DOHH2 (cell line): ENCODE measurements around the gene UNC5C.

Source experiments
- H3F3A ChIP-seq: fragments of 200-600 bp; sonication (generic), shearing (Covaris generic); 2 replicates; pipeline ENCODE4 v1.6.0; 2016; ENCODE audit warnings: antibody characterized with exemption, mild to moderate bottlenecking; ENCODE audit not compliant: control insufficient read depth, insufficient read depth
- H3K27ac ChIP-seq: fragments of 200-600 bp; sonication (generic); 2 replicates; pipeline ENCODE4 v1.5.1; 2014; ENCODE audit warnings: low read depth, mild to moderate bottlenecking, low read length, moderate library complexity
- H3K27me3 ChIP-seq: fragments of 200-600 bp; sonication (generic); 2 replicates; pipeline ENCODE4 v1.6.1; 2014; ENCODE audit warnings: mild to moderate bottlenecking, low read length, mixed read lengths; ENCODE audit not compliant: control insufficient read depth
- H3K36me3 ChIP-seq: fragments of 200-600 bp; sonication (generic); 2 replicates; pipeline ENCODE4 v1.6.1; 2014; ENCODE audit warnings: mild to moderate bottlenecking, low read length, moderate library complexity, mixed read lengths; ENCODE audit not compliant: control insufficient read depth
- H3K4me1 ChIP-seq: fragments of 200-600 bp; sonication (generic); 2 replicates; pipeline ENCODE4 v1.6.1; 2014; ENCODE audit warnings: mild to moderate bottlenecking, low read length, mixed read lengths; ENCODE audit not compliant: control insufficient read depth
- H3K4me2 ChIP-seq: fragments of 200-600 bp; sonication (generic); 2 replicates; pipeline ENCODE4 v1.6.0; 2014; ENCODE audit warnings: mild to moderate bottlenecking, low read length, moderate library complexity
- H3K4me3 ChIP-seq: fragments of 200-600 bp; sonication (generic); 2 replicates; pipeline ENCODE4 v1.5.1; 2014; ENCODE audit warnings: mild to moderate bottlenecking, low read length, mixed read lengths
- H3K79me2 ChIP-seq: fragments of 200-600 bp; sonication (generic); 2 replicates; pipeline ENCODE4 v1.6.1; 2014; ENCODE audit warnings: mild to moderate bottlenecking, low read length, mixed read lengths; ENCODE audit not compliant: control insufficient read depth
- H3K9me2 ChIP-seq: fragments of 200-600 bp; sonication (generic); replicated peaks from 2 replicates; pipeline ENCODE4 v1.6.1; 2014; ENCODE audit warnings: mild to moderate bottlenecking, low read length, mixed read lengths; ENCODE audit not compliant: control insufficient read depth
- H3K9me3 ChIP-seq: fragments of 200-600 bp; sonication (generic); 2 replicates; pipeline ENCODE4 v1.6.1; 2014; ENCODE audit warnings: antibody characterized with exemption, low read length, mixed read lengths; ENCODE audit not compliant: control insufficient read depth, insufficient read depth
- H4K20me1 ChIP-seq: fragments of 200-600 bp; sonication (generic); 2 replicates; pipeline ENCODE4 v1.6.0; 2014; ENCODE audit warnings: low read depth, mild to moderate bottlenecking, antibody characterized with exemption, low read length, moderate library complexity; ENCODE audit not compliant: control insufficient read depth, insufficient read depth
- EZH2phosphoT487 ChIP-seq: fragments of 200-600 bp; sonication (generic); IDR thresholded peaks from 2 replicates; pipeline ENCODE4 v1.6.1; 2017; ENCODE audit warnings: borderline replicate concordance, mild to moderate bottlenecking, antibody characterized with exemption, low read length, moderate library complexity, mixed read lengths
- TF ChIP-seq, protein P1 (sequence below): fragments of 200-600 bp; sonication (generic); IDR thresholded peaks from one replicate; pipeline ENCODE4 v1.5.1; 2014; ENCODE audit warnings: antibody characterized with exemption, mild to moderate bottlenecking, low read depth, low read length; ENCODE audit not compliant: poor library complexity, severe bottlenecking

UNC5C gene

GRCh38 chr4:95522682-95523530 is 25.9 kb downstream of the UNC5C start:
- TF ChIP-seq, protein P1, sequence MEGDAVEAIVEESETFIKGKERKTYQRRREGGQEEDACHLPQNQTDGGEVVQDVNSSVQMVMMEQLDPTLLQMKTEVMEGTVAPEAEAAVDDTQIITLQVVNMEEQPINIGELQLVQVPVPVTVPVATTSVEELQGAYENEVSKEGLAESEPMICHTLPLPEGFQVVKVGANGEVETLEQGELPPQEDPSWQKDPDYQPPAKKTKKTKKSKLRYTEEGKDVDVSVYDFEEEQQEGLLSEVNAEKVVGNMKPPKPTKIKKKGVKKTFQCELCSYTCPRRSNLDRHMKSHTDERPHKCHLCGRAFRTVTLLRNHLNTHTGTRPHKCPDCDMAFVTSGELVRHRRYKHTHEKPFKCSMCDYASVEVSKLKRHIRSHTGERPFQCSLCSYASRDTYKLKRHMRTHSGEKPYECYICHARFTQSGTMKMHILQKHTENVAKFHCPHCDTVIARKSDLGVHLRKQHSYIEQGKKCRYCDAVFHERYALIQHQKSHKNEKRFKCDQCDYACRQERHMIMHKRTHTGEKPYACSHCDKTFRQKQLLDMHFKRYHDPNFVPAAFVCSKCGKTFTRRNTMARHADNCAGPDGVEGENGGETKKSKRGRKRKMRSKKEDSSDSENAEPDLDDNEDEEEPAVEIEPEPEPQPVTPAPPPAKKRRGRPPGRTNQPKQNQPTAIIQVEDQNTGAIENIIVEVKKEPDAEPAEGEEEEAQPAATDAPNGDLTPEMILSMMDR: no peak
- no peak overlapping the region for H3K4me3 ChIP-seq
- no peaks in the 10 kb centered on the region for H3K4me1 ChIP-seq
- no peak overlapping the region for H3K27ac ChIP-seq
- no peaks in the 10 kb centered on the region for H3K36me3 ChIP-seq
- H3K79me2 ChIP-seq: no peaks in the 10 kb centered on the region
- no peaks in the 10 kb centered on the region for H4K20me1 ChIP-seq
- no peaks in the 10 kb centered on the region for H3K9me2 ChIP-seq
- H3F3A ChIP-seq: no peaks in the 10 kb centered on the region
- no peaks in the 10 kb centered on the region for H3K27me3 ChIP-seq
- no peaks in the 10 kb centered on the region for H3K9me3 ChIP-seq
- no peak overlapping the region for H3K4me2 ChIP-seq

- H3K9me3 ChIP-seq: no peaks in the 10 kb centered on the region
- no peak overlapping the region for H3K27ac ChIP-seq
- no peaks in the 10 kb centered on the region for H4K20me1 ChIP-seq
- H3K27me3 ChIP-seq: no peaks in the 10 kb centered on the region
- no peak overlapping the region for H3K4me3 ChIP-seq
- no peaks in the 10 kb centered on the region for H3F3A ChIP-seq
- H3K4me1 ChIP-seq: no peaks in the 10 kb centered on the region
- H3K79me2 ChIP-seq: no peaks in the 10 kb centered on the region
- H3K36me3 ChIP-seq: no peaks in the 10 kb centered on the region
- H3K9me2 ChIP-seq: no peaks in the 10 kb centered on the region
- TF ChIP-seq EZH2phosphoT487: no peak
- TF ChIP-seq, protein P1: no peak
- no peak overlapping the region for H3K4me2 ChIP-seq
These were observed 31.0 kb downstream of the UNC5C start for GRCh38 chr4:95517576-95518345.

GRCh38 chr4:95516528-95517017 is 32.2 kb downstream of the UNC5C start:
- H3K4me1 ChIP-seq: no peaks in the 10 kb centered on the region
- no peaks in the 10 kb centered on the region for H3K9me3 ChIP-seq
- no peak overlapping the region for H3K4me2 ChIP-seq
- H4K20me1 ChIP-seq: no peaks in the 10 kb centered on the region
- H3K4me3 ChIP-seq: no peak overlapping the region
- H3K79me2 ChIP-seq: no peaks in the 10 kb centered on the region
- H3K9me2 ChIP-seq: no peaks in the 10 kb centered on the region
- H3F3A ChIP-seq: no peaks in the 10 kb centered on the region
- no peaks in the 10 kb centered on the region for H3K36me3 ChIP-seq
- no peaks in the 10 kb centered on the region for H3K27me3 ChIP-seq
- no peak overlapping the region for H3K27ac ChIP-seq
- no peak for TF ChIP-seq EZH2phosphoT487
- TF ChIP-seq, protein P1: no peak
